HFFc6 (cell line): ENCODE measurements around the gene NUP133. TPM values are rescaled to one million over a fixed set of nuclear protein-coding genes. Genes with fewer than 3 reads are reported as not detected.

Source experiments
- DNase-seq: peaks from one replicate; pipeline ENCODE4 v3.0.0-alpha.2; 2018
- H3K27ac Mint-ChIP-seq: 2 replicates; pipeline ENCODE4 v1.8.0; 2020; ENCODE audit warnings: mild to moderate bottlenecking, mixed read lengths
- H3K27me3 Mint-ChIP-seq: 2 replicates; pipeline ENCODE4 v1.8.0; 2021; ENCODE audit warnings: mild to moderate bottlenecking, moderate library complexity, mixed read lengths; ENCODE audit not compliant: insufficient read depth
- H3K36me3 Mint-ChIP-seq: 2 replicates; pipeline ENCODE4 v1.8.0; 2021; ENCODE audit warnings: low read depth, mixed read lengths
- H3K4me1 Mint-ChIP-seq: 2 replicates; pipeline ENCODE4 v1.8.0; 2020; ENCODE audit warnings: low read depth, mixed read lengths
- H3K4me3 Mint-ChIP-seq: 2 replicates; pipeline ENCODE4 v1.8.0; 2020; ENCODE audit warnings: mild to moderate bottlenecking, moderate library complexity, mixed read lengths
- H3K9me3 Mint-ChIP-seq: 2 replicates; pipeline ENCODE4 v1.8.0; 2020; ENCODE audit warnings: mild to moderate bottlenecking, mixed read lengths
- total RNA-seq, 6 experiments: library from RNA; stranded (reverse); fragmentation: NEBNext Ultra II Directional; extraction: Animal tissue kit (Norgen Biotek cat#: 25700); gene quantifications; 2 replicates in 1 of 6; 3 replicates in 5 of 6; pipeline ENCODE4 v1.2.3, GENCODE V29; 2021
- TF ChIP-seq, protein P1 (sequence below): fragments of 200-600 bp; sonication (generic); IDR thresholded peaks from 2 replicates; pipeline ENCODE4 v1.5.0; 2021; ENCODE audit warnings: antibody characterized with exemption, mild to moderate bottlenecking

NUP133 gene
- total RNA-seq, 6 experiments from 2014 or later: 34.3 to 42.8 (median 36.0) TPM

DNA sequence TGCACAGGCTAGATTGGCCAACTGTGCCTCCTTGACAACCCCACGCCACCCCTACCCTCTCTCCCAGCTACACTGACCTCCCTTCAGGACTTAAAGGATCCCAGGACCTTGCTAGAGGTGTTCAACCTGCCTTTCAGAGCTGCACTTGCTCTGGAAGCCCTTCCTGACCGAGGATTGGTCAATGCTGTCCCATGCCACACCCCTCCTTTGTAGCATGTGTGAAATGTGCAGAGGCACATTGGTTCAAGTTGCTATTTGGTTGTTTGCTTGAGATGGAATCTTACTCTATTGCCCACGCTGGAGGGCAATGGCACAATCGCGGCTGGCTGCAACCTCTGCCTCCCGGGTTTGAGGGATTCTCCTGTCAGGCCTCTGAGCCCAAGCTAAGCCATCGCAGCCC, 96.1 kb downstream of the NUP133 start:
- Mint-ChIP-seq H3K36me3 (no peaks in the 10 kb centered on the region), H3K4me3 (no peak overlapping the region), H3K9me3 (no peaks in the 10 kb centered on the region), H3K4me1 (peaks cover 29% of the 10 kb centered on the region), H3K27me3 (peaks cover 15% of the 10 kb centered on the region), H3K27ac (no peak overlapping the region)
- TF ChIP-seq, protein P1, sequence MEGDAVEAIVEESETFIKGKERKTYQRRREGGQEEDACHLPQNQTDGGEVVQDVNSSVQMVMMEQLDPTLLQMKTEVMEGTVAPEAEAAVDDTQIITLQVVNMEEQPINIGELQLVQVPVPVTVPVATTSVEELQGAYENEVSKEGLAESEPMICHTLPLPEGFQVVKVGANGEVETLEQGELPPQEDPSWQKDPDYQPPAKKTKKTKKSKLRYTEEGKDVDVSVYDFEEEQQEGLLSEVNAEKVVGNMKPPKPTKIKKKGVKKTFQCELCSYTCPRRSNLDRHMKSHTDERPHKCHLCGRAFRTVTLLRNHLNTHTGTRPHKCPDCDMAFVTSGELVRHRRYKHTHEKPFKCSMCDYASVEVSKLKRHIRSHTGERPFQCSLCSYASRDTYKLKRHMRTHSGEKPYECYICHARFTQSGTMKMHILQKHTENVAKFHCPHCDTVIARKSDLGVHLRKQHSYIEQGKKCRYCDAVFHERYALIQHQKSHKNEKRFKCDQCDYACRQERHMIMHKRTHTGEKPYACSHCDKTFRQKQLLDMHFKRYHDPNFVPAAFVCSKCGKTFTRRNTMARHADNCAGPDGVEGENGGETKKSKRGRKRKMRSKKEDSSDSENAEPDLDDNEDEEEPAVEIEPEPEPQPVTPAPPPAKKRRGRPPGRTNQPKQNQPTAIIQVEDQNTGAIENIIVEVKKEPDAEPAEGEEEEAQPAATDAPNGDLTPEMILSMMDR: no peak
- DNase-seq: no peak

DNA sequence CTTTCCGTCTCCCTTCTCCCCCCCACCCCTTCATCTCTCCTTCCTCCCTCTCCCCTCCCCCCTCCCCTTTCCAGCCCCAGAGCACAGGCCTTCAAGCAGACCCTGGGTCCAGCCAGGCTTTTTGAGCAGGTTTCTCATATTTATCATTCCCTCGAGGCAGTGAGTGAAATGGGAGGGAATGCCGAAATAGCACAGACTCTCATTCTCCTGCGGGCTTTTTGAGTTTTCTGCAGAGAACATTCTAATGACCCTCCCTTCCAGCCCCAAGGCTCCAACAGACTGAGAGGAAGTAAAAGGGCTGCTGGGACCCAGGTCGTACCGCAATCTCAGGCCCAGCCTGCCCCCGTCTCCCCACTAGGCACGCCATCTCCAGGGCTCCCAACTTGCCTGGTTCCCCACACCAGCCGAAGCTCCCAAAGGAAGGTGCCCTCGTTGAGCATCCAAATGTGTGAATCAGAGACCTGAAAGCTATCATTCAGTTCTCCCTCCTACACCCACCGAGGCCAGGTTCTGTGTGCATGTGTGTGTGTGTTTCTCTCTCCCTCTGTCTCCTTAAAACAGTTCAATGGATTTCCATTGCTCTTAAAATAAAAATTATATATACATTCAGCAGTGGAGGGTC, 96.6 kb downstream of the NUP133 start:
- DNase-seq: no peak
- no peaks in the 10 kb centered on the region for H3K9me3 Mint-ChIP-seq
- H3K27ac Mint-ChIP-seq: no peak overlapping the region
- H3K4me1 Mint-ChIP-seq: peaks cover 31% of the 10 kb centered on the region
- H3K36me3 Mint-ChIP-seq: no peaks in the 10 kb centered on the region
- peaks cover 19% of the 10 kb centered on the region for H3K27me3 Mint-ChIP-seq
- no peak overlapping the region for H3K4me3 Mint-ChIP-seq
- TF ChIP-seq, protein P1: no peak

DNA sequence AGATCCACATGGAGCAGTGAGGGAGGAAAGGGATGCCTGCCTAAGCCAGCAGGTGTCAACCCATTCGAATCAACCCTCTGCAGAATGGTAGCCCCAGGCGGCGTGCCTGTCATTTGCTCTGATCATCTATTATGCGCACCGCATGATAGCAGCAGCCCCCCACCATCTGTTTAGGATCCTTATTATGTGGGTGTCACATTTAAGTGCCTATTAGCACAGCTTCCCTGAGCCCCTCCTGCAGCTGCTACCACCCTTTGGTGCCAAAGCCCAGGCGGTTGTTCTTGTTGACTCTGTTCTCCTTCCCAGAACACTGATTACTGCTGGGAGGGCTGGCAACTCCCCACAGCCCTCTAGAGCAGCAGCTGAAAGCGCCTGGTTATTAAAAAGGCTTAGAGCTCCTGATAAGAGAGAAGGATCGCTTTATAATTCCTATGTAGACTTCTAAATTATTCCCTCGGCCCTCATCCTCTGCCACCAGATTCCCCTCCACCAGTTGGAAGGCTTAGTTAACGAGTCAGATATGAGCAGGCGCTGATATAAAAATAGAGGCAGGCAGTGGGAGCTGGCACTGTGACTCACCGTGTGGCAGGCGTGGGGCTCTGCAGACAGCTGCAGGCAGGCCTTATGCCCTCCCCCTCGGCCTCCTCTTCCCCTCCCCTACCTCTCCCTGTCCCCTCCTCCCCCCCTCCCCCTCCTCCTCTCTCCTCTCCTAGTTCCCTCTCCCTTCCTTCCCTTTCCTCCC, 97.3 kb downstream of the NUP133 start:
- H3K27ac Mint-ChIP-seq: no peak overlapping the region
- peak overlapping the region; percentile 68 for H3K4me3 Mint-ChIP-seq
- H3K27me3 Mint-ChIP-seq: peaks cover 22% of the 10 kb centered on the region

DNA sequence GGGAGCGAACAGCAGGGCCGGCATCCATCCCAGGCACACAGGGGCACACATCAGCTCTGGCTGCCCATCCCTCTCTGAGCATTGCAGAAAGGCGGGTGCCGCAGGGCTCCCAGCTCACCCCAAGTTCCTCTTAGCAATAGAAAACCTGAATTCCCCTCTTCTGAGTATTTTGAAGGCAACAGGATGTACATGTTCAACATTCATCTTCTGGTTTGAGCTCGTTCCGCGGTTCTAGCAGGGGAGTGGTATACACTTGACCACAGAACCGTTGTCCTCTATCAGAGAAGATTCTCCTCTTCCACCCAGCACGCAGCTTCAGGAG, 97.8 kb downstream of the NUP133 start:
- no peak overlapping the region for H3K27ac Mint-ChIP-seq
- no peaks in the 10 kb centered on the region for H3K9me3 Mint-ChIP-seq
- H3K27me3 Mint-ChIP-seq: peaks cover 28% of the 10 kb centered on the region
- no peaks in the 10 kb centered on the region for H3K36me3 Mint-ChIP-seq
- TF ChIP-seq, protein P1: no peak
- DNase-seq: no peak
- peak overlapping the region; percentile 68; the same call in 1 of the 2 replicates for H3K4me3 Mint-ChIP-seq
- H3K4me1 Mint-ChIP-seq: peaks cover 31% of the 10 kb centered on the region

More for the DNA sequence above, 97.3 kb downstream of the NUP133 start:
- DNase-seq: peak; percentile 65
- H3K9me3 Mint-ChIP-seq: no peaks in the 10 kb centered on the region
- peaks cover 31% of the 10 kb centered on the region for H3K4me1 Mint-ChIP-seq
- H3K36me3 Mint-ChIP-seq: no peaks in the 10 kb centered on the region
- TF ChIP-seq, protein P1: no peak

DNA sequence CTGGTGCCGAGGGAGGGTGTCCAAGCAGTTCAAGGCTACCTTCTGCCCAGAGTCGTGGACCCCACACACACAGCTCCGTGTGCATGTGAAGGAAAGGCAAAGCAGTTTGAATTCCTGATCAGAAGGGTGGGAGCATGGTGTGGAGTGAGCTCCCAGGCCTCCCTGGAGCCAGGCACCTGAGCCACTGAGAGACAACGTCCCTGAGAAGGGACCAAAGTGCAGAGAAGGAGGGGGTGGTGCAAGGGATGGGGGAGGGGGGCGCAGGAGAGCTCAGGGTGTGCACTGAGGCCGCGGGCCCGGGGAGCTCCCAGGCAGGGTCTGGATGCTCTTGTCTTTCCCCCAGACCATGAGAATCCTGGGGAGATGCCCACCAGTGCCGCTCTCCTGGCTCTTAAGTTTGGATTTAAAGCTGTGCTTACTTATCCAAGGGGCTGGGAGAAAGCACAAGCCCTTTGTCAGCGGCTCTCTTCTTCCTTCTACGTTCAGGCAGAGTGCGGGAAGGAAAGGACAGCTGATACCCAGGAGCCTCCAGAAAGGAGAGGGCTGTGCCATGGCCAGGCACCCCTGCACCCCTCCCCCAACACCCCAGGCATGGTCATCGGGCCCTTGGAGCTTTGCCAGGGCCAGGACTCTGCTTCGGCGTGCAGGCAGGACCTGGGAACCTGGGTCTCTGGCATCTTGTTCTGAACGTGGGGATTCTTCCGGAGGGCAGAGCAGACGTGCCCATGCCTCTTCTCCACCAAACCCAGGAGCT, 98.3 kb downstream of the NUP133 start:
- Mint-ChIP-seq H3K4me3 (no peak overlapping the region), H3K4me1 (peaks cover 31% of the 10 kb centered on the region), H3K27ac (no peak overlapping the region), H3K36me3 (no peaks in the 10 kb centered on the region), H3K9me3 (no peaks in the 10 kb centered on the region), H3K27me3 (peaks cover 30% of the 10 kb centered on the region)
- DNase-seq: no peak
- TF ChIP-seq, protein P1: no peak
